ENCODE measurements around the gene FYN.

FYN gene

GRCh38 chr6:111765763-111766162 lies 107.5 kb downstream of the FYN start:
- no peak for DNase-seq

DNA sequence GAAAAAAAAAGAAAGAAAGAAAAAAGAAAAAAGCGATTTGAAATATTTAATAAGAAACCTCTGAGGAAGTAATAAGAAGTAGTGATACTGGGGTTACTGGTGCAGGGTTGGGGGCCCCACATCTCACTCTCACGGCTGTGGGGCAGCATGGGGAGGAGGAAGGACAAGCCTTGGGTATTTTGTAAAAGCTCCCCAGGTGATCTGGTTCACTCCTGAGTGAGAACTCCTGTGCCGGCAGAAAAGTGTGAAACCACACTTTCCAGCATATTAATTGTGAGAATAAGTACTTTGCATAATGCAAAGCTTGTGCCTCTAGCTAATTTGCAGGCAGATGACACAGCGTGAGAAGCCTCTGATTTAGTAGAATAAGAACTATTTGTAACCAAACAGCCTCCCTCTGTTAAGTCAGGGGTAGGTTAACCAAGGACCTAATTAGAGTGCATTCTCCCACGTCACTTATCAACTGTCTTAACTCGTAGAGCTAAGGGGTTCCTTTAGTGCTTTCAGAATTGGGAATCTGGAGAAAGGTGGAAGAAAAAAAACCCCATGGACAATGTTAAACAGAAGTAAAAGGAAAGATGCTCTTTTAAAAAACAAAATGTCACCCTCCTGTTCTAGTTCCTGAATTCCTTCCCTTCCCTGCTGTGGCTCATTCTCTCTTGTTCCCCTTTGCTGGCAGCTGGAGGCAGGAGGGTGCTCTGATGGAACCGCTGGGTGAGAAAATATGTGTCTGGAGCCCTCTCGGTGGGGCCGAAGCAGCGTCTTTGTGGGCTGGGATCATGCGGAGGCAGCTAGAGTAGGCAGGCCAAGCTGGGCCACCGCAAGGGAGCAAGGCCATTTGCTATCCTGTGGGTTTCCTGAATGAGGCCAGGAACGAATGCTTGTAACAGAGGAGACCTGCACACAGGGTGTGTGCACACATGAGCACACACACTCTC lies 108.7 kb downstream of the FYN start:
- DNase-seq: no peak

DNA sequence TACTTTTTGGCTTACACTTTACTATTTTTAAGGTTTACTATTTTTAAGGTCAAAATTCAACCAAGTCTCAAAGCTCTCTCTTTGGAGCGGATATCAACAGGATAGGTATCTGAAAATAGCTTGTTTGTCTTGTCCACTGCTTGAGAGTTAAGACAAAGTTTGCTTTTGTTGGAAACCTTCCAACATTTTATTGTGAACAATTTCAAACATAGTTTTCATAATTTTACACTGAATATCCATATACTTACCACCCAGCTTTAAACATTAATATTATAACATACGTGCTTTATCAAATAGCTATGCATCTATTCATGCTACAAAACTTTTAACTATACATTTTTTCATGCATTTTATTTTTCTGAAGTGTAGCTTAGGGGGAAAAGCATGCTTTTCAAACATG lies 109.9 kb downstream of the FYN start:
- no peak for DNase-seq

GRCh38 chr6:111761783-111762312 lies 111.4 kb downstream of the FYN start:
- DNase-seq: no peak

- DNase-seq: no peak
Observed at GRCh38 chr6:111761212-111761611, 112.0 kb downstream of the FYN start.

GRCh38 chr6:111759836-111760785 lies 113.1 kb downstream of the FYN start:
- no peak for DNase-seq

DNA sequence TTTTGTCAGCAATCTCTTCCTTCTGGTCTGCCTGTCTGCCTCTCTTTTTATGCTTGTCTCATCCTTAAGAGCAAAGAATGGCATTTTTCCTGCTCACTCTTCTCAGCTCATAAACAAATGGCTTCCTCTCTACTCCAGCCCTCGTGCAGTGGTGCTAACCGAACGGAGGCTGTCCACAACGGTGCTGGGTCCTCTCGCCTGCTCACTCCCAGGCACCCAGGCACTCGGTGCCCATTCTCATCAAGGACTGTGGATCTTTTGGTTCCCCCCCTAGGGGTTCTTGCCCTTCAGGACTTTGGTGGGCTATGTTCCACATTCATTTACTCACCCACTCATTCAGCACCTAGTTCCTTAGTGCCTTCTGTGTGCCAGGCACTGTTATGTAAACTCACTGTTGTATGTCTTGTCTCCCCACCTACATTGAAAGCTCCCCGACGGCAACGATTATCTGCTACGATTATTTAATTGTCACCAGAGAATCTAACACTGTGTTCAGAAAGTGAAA lies 113.9 kb downstream of the FYN start:
- no peak for DNase-seq

DNA sequence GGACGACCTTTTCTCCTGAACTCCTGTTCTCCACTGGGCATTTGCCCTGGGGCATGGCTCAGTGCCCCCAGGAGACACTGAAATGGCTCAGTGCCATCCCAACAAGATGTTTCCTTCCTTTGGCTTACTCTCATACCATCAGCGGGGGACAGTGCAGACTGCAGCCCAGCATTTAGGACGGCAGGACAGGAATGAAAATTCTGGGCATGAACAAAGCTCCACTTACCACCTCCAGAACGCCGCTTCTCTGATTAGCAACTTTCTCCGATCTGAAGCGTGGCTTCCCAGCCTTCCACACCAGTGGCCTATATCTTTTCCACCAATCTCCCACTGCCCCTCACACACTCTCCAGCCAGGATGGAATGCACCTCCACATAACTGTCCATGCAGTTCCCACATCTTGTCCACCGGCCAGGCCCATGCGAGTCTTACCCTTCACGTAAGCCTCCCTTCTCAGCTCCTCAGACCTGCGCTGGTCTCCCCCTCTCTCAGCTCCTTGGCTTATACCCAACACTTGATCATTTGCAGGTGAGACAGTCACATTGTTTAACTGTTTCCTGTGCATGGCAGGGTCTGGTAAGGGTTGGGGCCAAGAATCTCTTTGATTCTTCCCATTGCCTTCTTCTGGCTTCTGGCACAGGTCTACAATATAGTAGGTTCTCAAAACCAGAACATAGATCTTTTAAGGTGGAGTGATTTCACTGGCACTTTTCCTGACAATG lies 114.5 kb downstream of the FYN start:
- DNase-seq: no peak

- no peak for DNase-seq
Observed at GRCh38 chr6:111757342-111757741, 115.9 kb downstream of the FYN start.

GRCh38 chr6:111754423-111754822 lies 118.8 kb downstream of the FYN start:
- DNase-seq: no peak

- DNase-seq: no peak
Observed at GRCh38 chr6:111753573-111753972, 119.7 kb downstream of the FYN start.

DNA sequence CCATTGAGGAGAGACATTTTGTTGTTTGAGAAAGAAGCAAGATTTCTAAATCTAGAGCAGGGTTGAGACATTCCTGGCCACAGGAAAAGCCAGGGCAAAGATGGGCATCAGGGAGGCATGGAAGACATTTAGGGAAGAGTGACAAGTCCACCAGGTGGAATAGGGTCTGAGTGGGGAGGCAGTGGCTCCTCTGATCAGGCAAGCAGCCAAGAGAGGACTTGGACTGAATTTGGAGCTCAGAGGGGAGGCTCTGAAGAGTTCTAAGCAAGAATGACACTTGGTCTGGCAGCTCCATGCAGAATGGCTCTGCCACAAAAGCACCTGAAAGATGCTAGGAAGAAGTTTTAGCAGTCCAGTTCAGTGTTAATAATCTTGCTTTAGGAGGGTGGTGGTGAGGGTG lies 120.8 kb downstream of the FYN start:
- no peak for DNase-seq

DNA sequence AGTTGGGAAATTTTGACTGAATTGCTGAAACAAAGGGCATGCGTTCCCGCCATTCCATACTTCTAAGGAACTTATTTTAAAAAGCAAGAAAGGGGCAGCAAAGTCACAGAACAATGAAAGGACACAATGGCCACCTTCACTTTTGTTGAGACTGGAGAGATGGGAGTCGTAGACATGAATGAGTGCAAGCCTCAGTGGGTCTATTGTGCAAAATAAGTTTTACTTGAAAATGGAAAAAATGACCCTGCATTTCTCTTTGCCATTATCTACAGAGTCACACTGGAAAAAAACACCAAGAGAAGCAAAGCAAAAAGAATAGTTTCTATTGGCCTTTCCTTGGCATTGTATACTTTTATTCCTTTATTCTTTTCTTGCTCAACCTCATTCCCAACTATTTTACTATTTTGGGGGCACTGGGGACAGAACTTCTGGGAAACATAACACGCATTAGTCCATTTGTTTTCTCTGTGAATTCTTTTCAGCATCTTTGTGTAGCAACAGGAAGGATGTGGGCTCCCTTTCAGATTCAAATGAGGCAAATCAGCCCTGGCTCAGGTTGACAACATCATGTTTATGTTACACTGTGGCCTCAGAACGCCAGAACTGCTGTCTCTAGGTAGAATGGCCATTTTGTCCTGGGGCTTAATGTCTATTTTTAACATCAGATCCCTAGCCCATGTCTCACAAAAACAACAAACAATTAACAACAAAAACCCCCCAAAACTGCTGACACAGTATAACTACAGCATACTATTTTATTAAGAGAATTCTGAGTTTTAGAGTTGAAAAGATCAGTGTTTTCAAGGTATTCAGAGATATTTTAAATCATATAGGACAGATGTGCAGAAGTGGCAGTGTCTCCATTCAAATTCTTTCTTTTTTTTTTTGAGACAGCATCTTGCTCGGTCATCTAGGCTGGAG lies 122.2 kb downstream of the FYN start:
- no peak for DNase-seq

- DNase-seq: no peak
Observed at GRCh38 chr6:111750153-111750552, 123.1 kb downstream of the FYN start.

DNA sequence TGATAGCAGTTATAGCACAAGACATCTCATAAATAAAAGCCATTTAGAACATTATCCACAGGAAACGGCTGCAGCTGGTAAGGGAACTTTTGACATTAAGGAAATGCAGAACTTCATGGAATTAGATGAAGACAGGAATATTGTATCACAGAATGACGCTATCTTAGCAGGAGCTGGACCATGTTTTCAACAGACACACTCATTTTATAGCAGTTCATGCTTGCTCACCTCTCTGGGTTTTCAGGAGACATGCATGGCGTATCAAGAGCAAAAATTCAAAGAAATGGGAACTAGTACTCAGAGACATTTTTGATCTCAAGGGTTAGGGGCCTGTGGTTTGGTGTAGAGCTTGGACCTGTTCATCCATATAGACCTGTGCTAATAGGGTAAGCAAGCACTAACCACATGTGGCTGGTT lies 125.0 kb downstream of the FYN start:
- no peak for DNase-seq

DNA sequence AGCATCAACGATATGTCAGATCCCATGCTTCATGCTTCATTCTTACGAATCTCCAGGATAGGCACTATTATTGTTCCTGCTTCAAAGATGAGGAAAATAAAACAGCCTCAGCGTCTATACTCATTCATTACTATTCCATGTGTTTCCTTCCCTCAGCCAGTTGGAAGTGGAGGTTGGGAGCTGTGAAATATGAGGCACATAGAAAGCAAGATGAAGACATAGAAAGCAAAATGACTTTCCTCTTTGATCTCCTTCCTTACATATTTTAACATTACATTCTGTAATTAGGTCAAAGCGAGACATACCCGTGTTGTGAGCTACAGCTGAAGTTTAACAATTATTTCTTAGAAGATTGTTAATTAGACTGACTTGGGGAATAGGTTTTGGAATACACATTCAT lies 125.4 kb downstream of the FYN start:
- DNase-seq: no peak

DNA sequence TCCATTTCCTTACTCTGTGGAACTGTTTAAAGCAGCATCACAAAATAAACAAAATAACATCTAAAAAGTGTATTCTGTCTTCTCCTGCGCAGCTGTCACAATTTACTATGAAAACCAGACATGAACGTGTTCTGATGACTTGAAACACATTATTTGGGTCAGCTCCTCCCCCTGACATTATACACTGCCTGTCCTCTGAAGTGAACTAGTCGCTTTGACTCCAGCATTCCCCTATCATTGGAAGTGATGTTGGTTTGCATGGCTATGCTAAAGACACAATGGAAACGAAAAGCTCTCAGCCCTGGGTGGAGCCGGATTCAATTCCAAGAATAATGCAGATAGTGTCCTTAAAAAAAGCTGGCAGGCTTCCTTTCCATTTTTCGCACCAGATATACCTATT lies 125.9 kb downstream of the FYN start:
- DNase-seq: no peak

- no peak for DNase-seq
Observed at GRCh38 chr6:111746983-111747382, 126.3 kb downstream of the FYN start.

DNA sequence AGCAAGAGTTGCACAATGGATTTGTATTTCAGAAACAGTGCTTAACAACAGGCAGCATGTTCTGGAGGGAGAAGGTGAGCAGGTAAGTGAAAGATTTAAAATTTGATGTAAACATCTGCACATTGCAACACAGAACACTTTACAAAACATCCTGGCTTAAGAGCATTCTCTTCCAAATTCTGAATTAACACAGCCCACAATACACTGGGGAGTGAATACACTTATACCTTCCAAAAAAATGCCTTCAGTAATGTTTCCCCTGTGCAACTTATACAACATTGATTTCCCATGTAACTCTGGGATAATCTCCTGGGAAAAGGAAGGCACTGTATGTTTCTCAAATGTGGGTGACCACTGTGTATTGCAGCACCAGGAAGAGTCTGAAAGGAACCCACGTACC lies 127.6 kb downstream of the FYN start:
- no peak for DNase-seq

- no peak for DNase-seq
Observed at GRCh38 chr6:111745186-111745585, 128.1 kb downstream of the FYN start.
